Spleen (tissue), 7 donors: Measurements from ENCODE around the gene SLC9A3.

Source experiments
- CTCF ChIP-seq, 11 experiments: fragments of 200-600 bp in 7 of 11; fragments of 450-650 bp in 4 of 11; sonication (generic) in 4 of 11; IDR thresholded peaks in 8 of 11; conservative IDR thresholded peaks in 3 of 11; 1 replicate in 7 of 11; 2 replicates in 4 of 11; pipeline versions ENCODE4 v1.4.0 to v1.8.0; 2016 to 2021; ENCODE audit warnings: antibody characterized with exemption in 11 of 11, inconsistent platforms in 4 of 11, mild to moderate bottlenecking in 1 of 11
- POLR2A ChIP-seq, 3 donors: fragments of 450-650 bp; IDR thresholded peaks; one replicate each; pipeline ENCODE4 v1.5.1; 2017; ENCODE audit warnings: antibody characterized with exemption in 3 of 3, mild to moderate bottlenecking in 1 of 3
- donor health status: DM: no; HTN: no; CAD: no; lungs with moderate emphysema.
- donor health status: DM: no; HTN: no; CAD: no.
- donor health status: DM: no; HTN: no; CAD: no.

GRCh38 chr5:524973-525761, 918 bp upstream of the SLC9A3 start:
- TF ChIP-seq CTCF (IDR thresholded peaks at IDR 0.05 in 8 of 11, conservative IDR thresholded peaks at IDR 0.05 in 3 of 11) = no peak
- no peak for TF ChIP-seq POLR2A (IDR thresholded peaks at IDR 0.05)
